NCI-H1436 treated with DMSO at 0.1 percent for 48 hours (cell line): Measurements from ENCODE around the gene MELK.

Source experiments
- DNase-seq: peaks from one replicate; lab custom pipeline; 2025; lab: John Stamatoyannopoulos, UW

MELK gene

GRCh38 chr9:36676091-36676490 lies 103.4 kb downstream of the MELK start:
- DNase-seq = no peak

- no peak for DNase-seq
Measured at GRCh38 chr9:36676778-36677485, 104.2 kb downstream of the MELK start.

- DNase-seq = no peak
Measured at GRCh38 chr9:36677611-36678010, 104.9 kb downstream of the MELK start.

GRCh38 chr9:36679710-36680109 lies 107.0 kb downstream of the MELK start:
- DNase-seq = no peak

DNA sequence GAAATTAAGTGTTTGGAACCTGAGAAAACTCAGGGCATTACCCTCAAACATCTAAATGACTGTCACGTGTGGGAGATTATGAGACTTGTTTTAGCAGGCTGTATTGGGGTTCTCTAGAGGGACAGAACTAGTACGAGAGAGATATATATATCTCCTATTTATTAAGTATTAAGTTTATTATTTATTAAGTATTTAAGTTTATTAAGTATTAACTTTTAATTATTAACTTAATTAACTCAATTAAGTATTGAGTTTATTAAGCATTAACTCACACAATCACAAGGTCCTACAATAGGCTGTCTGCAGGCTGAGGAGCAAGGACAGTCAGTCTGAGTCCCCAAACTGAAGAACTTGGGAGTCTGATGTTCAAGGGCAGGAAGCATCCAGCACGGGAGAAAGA lies 113.8 kb downstream of the MELK start:
- DNase-seq = no peak

DNA sequence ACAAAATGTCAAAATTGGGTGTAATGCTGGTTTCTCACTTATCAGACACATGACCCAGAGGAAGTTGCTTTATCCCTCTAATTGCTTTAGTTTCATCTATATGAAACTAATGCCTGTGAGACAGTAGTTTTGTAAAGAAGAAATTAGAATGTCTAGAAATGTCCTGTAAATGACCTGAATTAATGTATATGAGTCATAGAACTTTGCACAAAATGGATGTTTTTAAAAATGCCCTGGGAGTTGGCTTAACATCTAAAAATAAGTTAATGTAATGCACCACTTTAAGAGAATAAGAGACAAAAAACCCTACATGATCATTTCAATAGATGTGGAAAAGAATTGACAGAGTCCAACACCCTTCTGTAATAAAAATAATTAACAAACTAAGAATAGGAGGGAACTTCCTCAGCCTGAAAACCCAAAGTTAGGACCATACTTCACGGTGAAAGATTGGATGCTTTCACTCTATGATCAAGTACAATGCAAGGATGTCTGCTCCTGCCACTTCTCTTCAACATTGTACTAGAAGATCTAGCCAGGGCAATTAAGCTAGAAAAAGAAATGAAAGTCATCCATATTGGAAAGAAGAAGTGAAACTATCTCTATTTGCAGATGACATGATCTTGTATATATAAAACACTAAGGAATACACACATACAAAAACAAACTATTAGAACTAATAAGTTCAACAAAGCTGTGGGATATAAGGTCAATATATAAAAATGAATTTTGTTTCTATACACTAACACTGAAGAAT lies 117.9 kb downstream of the MELK start:
- no peak for DNase-seq

DNA sequence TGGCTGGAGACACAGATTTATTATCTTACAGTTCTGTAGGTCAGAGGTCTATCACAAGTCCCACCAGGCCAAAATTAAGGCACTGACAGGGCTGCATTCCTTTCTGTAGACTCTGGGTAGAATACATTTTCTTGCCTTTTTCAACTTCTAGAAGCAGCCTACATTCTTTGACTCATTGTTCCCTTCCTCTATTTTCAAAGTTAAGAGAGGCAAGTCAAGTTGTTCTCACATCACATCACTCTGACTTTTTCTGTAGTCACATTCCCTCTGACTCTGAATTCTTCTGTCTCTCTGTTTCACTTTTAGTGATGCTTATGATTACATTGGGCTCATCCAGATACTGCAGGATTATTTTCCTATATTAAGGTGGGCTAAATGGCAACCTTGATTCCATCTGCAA lies 119.0 kb downstream of the MELK start:
- DNase-seq = no peak

DNA sequence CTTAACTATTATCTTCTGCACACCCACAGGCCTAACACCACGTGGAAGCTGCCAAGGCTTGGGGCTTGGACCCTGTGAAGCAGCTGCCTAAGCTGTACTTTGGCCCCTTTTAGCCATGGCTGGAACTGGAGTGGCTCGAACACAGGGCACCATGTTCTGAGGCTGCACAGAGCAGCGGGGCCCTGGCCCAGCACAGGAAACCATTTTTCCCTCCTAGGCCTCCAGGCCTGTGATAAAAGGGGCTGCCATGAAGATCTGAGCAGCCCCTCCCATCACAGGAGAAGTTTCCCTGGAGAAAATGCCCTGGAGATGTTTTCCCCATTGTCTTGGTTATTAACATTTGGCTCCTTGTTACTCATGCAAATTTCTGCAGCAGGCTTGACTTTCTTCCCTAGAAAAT lies 126.3 kb downstream of the MELK start:
- DNase-seq = no peak

- DNase-seq = no peak
Measured at GRCh38 chr9:36704148-36704547, 131.5 kb downstream of the MELK start.

- DNase-seq = no peak
Measured at GRCh38 chr9:36713515-36714490, 141.1 kb downstream of the MELK start.

DNA sequence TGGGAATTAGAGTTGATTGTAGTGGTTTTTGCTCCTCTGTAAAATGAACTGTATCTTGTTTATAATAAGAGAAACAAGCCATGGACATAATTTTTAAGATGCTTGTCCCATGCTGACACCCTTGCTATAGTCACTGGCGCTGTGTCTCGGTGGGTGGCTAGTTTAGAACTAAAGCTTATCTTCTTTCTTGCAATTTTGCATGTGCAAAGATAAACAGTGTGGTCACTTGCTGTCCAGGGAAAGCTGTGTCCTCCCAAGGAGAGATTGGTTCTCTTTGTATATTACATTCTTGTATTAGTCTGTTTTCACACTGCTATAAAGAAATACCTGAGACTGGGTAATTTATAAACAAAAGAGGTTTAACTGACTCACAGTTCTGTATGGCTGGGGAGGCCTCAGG lies 143.8 kb downstream of the MELK start:
- DNase-seq = no peak

DNA sequence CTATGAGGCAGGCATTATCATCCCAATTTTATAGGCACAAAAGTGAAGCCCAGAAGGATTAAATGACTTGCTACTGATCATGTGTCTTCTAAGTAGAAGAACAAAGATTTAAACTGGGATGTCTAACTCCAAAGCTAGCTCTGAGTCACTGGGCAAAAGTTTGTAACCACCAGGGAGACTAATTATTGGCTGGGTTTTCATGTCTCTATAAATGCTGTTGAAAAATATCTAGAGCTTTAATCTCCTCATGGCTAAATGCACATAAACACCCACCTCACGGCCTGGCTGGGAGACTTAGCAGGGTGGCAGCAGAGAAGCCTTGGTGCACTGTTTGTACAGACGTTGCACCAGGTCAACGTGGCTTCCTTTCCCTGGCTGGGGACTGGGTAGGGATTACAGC lies 144.6 kb downstream of the MELK start:
- DNase-seq = no peak

- DNase-seq = no peak
Measured at GRCh38 chr9:36718612-36719011, 145.9 kb downstream of the MELK start.

GRCh38 chr9:36720043-36720442 lies 147.3 kb downstream of the MELK start:
- DNase-seq = no peak

- DNase-seq = no peak
Measured at GRCh38 chr9:36721846-36722588, 149.3 kb downstream of the MELK start.

GRCh38 chr9:36725777-36726356 lies 153.2 kb downstream of the MELK start:
- DNase-seq = no peak
